ENCODE measurements around the gene USP35.

DNA sequence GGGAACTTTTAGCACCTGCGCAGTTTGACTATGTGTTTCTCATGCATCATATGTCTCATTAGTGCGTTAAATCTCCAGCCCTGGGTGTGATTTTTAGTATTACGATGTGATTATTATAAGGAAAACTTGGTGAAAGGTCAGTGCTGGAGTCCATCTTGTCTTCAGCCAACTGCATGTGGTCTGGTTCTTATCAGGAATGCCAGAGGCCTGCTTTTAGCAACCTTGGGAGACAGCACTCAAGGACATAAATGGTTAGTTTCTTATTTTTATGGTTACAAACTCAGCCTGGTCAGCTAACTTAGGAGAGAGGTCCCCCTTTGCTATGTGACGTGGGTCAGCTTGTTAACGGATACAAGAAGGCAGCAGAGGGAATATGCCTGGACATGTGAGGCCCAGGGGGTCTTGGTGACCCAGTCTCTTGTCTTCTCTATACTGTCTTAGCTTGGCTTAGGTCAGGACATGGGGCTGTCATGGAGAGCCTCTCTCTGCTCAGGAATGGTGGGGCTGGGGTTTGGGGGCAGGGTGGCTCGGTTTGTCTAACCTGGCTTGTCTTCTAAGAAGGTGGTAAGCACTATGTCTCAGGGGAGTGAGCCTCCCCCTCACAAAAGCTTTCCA, 21.8 kb upstream of the USP35 start:
- no peak for TF ChIP-seq POLR2A (IDR thresholded peaks at IDR 0.05; ENCODE audit: low read length)
- TF ChIP-seq CTCF (IDR thresholded peaks at IDR 0.05), result no peak
- no peak for TF ChIP-seq BHLHE40 (IDR thresholded peaks at IDR 0.05; ENCODE audit: low read depth, low read length)
- no peak for TF ChIP-seq MAFK (IDR thresholded peaks at IDR 0.05; ENCODE audit: partially characterized antibody)
- TF ChIP-seq RFX5 (IDR thresholded peaks at IDR 0.05), result no peak
- no peak for TF ChIP-seq MAX (IDR thresholded peaks at IDR 0.05)
- TF ChIP-seq EP300 (IDR thresholded peaks at IDR 0.05), result no peak

Data from A549 (cell line).